ENCODE data around the gene CRADD.

DNA sequence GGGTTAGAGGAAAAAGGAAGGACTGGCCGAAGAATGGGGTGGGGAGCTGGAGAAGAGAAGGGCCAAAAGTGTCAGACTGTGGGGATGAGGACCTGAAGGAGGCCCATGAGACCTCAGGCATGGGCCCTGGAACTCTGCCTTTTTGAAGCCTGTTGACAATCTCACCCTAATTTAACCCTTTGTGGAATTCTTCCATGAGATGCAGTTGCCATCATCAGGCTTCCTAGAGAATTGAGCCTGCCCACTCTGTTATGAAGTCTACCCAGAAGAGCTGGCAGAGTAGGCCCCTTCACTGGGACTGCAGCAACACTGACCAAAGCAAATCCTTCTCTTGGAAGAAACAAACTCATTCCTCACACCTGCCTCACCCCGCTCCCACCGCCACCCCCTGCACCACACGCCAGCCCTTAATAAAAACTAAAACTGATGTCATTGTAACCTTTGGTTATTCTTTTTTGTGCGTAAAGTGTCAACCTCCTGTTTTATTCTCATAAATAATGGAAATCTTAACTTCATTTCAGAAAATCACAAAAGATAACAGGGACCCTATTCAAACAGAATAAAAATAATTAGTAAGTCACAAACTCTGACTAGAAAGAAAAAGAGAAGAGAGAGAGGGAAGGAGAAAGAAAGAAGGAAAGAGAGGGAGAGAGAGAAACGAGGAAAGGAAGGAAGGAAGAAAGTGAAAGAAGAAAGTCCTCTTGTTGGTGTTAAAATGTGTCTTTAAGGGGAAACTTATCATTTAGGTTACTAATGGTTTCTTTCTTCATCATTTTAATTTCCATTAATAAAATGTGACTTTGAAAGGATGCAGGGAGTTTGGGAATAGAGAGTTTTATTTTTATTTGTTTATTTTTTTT, 61.3 kb downstream of the CRADD start:
- no peak for TF ChIP-seq CTCF (IDR thresholded peaks at IDR 0.05; ENCODE audit: insufficient read depth, low read length)
- TF ChIP-seq POLR2AphosphoS5 (IDR thresholded peaks at IDR 0.05; ENCODE audit: low read depth) = no peak
- TF ChIP-seq, protein P1, sequence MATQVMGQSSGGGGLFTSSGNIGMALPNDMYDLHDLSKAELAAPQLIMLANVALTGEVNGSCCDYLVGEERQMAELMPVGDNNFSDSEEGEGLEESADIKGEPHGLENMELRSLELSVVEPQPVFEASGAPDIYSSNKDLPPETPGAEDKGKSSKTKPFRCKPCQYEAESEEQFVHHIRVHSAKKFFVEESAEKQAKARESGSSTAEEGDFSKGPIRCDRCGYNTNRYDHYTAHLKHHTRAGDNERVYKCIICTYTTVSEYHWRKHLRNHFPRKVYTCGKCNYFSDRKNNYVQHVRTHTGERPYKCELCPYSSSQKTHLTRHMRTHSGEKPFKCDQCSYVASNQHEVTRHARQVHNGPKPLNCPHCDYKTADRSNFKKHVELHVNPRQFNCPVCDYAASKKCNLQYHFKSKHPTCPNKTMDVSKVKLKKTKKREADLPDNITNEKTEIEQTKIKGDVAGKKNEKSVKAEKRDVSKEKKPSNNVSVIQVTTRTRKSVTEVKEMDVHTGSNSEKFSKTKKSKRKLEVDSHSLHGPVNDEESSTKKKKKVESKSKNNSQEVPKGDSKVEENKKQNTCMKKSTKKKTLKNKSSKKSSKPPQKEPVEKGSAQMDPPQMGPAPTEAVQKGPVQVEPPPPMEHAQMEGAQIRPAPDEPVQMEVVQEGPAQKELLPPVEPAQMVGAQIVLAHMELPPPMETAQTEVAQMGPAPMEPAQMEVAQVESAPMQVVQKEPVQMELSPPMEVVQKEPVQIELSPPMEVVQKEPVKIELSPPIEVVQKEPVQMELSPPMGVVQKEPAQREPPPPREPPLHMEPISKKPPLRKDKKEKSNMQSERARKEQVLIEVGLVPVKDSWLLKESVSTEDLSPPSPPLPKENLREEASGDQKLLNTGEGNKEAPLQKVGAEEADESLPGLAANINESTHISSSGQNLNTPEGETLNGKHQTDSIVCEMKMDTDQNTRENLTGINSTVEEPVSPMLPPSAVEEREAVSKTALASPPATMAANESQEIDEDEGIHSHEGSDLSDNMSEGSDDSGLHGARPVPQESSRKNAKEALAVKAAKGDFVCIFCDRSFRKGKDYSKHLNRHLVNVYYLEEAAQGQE (IDR thresholded peaks at IDR 0.05; ENCODE audit: insufficient replicate concordance, low read depth) = no peak
- TF ChIP-seq GABPA (IDR thresholded peaks at IDR 0.05; ENCODE audit: low read depth) = no peak
